K562 (cell line): ENCODE data around the gene SORT1. TPM values are rescaled to one million over a fixed set of nuclear protein-coding genes. Genes with fewer than 3 reads are reported as not detected.
A peak's percentile ranks its signal among the peaks of the same experiment; 100 is the strongest.

Experiments used
- ATAC-seq: fragments of 200-7000 bp; cut with Tn5 transposase; 3 replicates; pipeline ENCODE4 v1.9.1; 2020; ENCODE audit warnings: moderate library complexity
- BruUV-seq: library from RNA; stranded (reverse); fragments of 400-500 nt; replicated peaks from 2 replicates; lab custom pipeline; 2021; lab: Mats Ljungman, UMichigan
- CTCF ChIA-PET: fragments of 300-600 bp; formaldehyde crosslinking; extraction: SDS; loops from one replicate; lab custom pipeline; 2021; ENCODE audit warnings: low intra/inter-chr PET ratio; lab: Yijun Ruan, JAX
- POLR2A ChIA-PET: fragments of 300-600, 350-650 bp; sonication (Branson Sonifier 250); formaldehyde crosslinking; extraction: SDS; loops from one replicate; lab custom pipeline; 2021; ENCODE audit warnings: antibody characterized with exemption, inconsistent platforms; lab: Yijun Ruan, JAX
- DNase-seq, 4 experiments: peaks; one replicate each; pipeline versions ENCODE4 v3.0.0 to v3.0.0-alpha.2; 2011 to 2018; ENCODE audit warnings: low spot score in 3 of 4, mixed read lengths in 3 of 4; ENCODE audit errors: extremely low read depth in 1 of 4
- FAIRE-seq: peaks from 2 replicates; lab custom pipeline; 2011; peaks lifted over from hg19 to GRCh38; lab: Jason Lieb, UNC
- H2AFZ ChIP-seq: 2 replicates; pipeline ENCODE4 v1.6.0; 2011; ENCODE audit warnings: low read depth, low read length, control low read depth, inconsistent platforms
- H3K27ac ChIP-seq: fragments of 200-600 bp; 3 replicates; pipeline ENCODE4 v1.8.0; 2011; ENCODE audit warnings: low read depth, mild to moderate bottlenecking, control low read depth, inconsistent platforms, low read length, moderate library complexity, mixed read lengths; ENCODE audit errors: extremely low read depth
- H3K27me3 ChIP-seq, 2 experiments: fragments of 300-600 bp in 1 of 2; 2 replicates in 1 of 2; 3 replicates in 1 of 2; pipeline versions ENCODE4 v1.6.0 to v1.8.0; 2011; ENCODE audit warnings: inconsistent platforms in 2 of 2, low read length in 2 of 2, mild to moderate bottlenecking in 1 of 2, mixed read lengths in 1 of 2, moderate library complexity in 1 of 2; ENCODE audit not compliant: control insufficient read depth in 2 of 2, insufficient read depth in 2 of 2
- H3K36me3 ChIP-seq: fragments of 300-600 bp; 3 replicates; pipeline ENCODE4 v1.8.0; 2011; ENCODE audit warnings: mild to moderate bottlenecking, low read length, inconsistent platforms; ENCODE audit not compliant: control insufficient read depth, insufficient read depth
- H3K4me1 ChIP-seq, 2 experiments: fragments of 200-600 bp in 1 of 2; replicated peaks in 1 of 2; 2 replicates in 1 of 2; 3 replicates in 1 of 2; pipeline versions ENCODE4 v1.5.1 to v1.8.0; 2011; ENCODE audit warnings: inconsistent platforms in 2 of 2, low read length in 2 of 2, mild to moderate bottlenecking in 1 of 2, mixed read lengths in 1 of 2, moderate library complexity in 1 of 2; ENCODE audit not compliant: control insufficient read depth in 2 of 2, insufficient read depth in 2 of 2
- H3K4me2 ChIP-seq: 2 replicates; pipeline ENCODE4 v1.6.1; 2011; ENCODE audit warnings: low read length, control low read depth, inconsistent platforms, mixed read lengths; ENCODE audit not compliant: insufficient read depth
- H3K4me3 ChIP-seq: fragments of 200-600 bp; sonication (generic), shearing (Covaris generic); 2 replicates; pipeline ENCODE4 v1.5.1; 2016; ENCODE audit warnings: control low read depth, inconsistent platforms
- H3K79me2 ChIP-seq: fragments of 200-600 bp; 3 replicates; pipeline ENCODE4 v1.8.0; 2011; ENCODE audit warnings: low read length, inconsistent platforms; ENCODE audit not compliant: control insufficient read depth, insufficient read depth
- H3K9ac ChIP-seq, 2 experiments: 2 replicates each; pipeline versions ENCODE4 v1.6.0 to v1.6.1; 2011; ENCODE audit warnings: low read depth in 2 of 2, low read length in 2 of 2, control low read depth in 1 of 2, inconsistent platforms in 1 of 2, mild to moderate bottlenecking in 1 of 2, mixed read lengths in 1 of 2; ENCODE audit not compliant: insufficient read depth in 1 of 2
- H3K9me1 ChIP-seq: one replicate; pipeline ENCODE4 v1.6.0; 2011; ENCODE audit warnings: inconsistent platforms, mild to moderate bottlenecking, low read length, moderate library complexity; ENCODE audit not compliant: control insufficient read depth, insufficient read depth
- H3K9me3 ChIP-seq: replicated peaks from 2 replicates; pipeline ENCODE4 v1.5.1; 2011; ENCODE audit warnings: low read depth, low read length, inconsistent platforms; ENCODE audit not compliant: control insufficient read depth, insufficient read depth
- H4K20me1 ChIP-seq: replicated peaks from 2 replicates; pipeline ENCODE4 v1.6.1; 2011; ENCODE audit warnings: low read length, inconsistent platforms, mixed read lengths; ENCODE audit not compliant: control insufficient read depth, insufficient read depth
- ESRRA ChIP-seq: fragments of 450-650 bp; IDR thresholded peaks from 2 replicates; pipeline ENCODE4 v1.6.1; 2014; ENCODE audit warnings: low read depth, mild to moderate bottlenecking, moderate library complexity, borderline replicate concordance
- LCOR ChIP-seq: sonication (generic); formaldehyde crosslinking; IDR thresholded peaks from 2 replicates; pipeline ENCODE4 v1.8.0; 2022; ENCODE audit warnings: mild to moderate bottlenecking, missing genetic modification reagents
- NCOA4 ChIP-seq: fragments of 450-650 bp; IDR thresholded peaks from 2 replicates; pipeline ENCODE4 v1.6.1; 2018; ENCODE audit warnings: mild to moderate bottlenecking; ENCODE audit not compliant: partially characterized antibody
- NUFIP1 ChIP-seq: fragments of 450-650 bp; IDR thresholded peaks from 2 replicates; pipeline ENCODE4 v1.6.1; 2018; ENCODE audit not compliant: partially characterized antibody
- RNF2 ChIP-seq: sonication (generic); IDR thresholded peaks from 2 replicates; pipeline ENCODE4 v1.6.1; 2016
- SMAD1 ChIP-seq: fragments of 150-350 bp; IDR thresholded peaks from 2 replicates; pipeline ENCODE4 v1.6.1; 2014; ENCODE audit warnings: low read length, low read depth; ENCODE audit not compliant: partially characterized antibody
- SMARCA4 ChIP-seq: fragments of 450-650 bp; IDR thresholded peaks from 2 replicates; pipeline ENCODE4 v1.6.1; 2016
- SRSF7 ChIP-seq: fragments of 200-400 bp; formaldehyde crosslinking; optimal IDR thresholded peaks from 2 replicates; pipeline ENCODE3; 2017; ENCODE audit warnings: mild to moderate bottlenecking, low read depth, low read length
- TCF7L2 ChIP-seq: fragments of 150-350 bp; IDR thresholded peaks from 2 replicates; pipeline ENCODE4 v1.6.1; 2016; ENCODE audit warnings: low read depth, mild to moderate bottlenecking, low read length, moderate library complexity
- ZBTB5 ChIP-seq: fragments of 450-650 bp; IDR thresholded peaks from 2 replicates; pipeline ENCODE4 v1.6.1; 2017; ENCODE audit warnings: antibody characterized with exemption
- ZNF174 ChIP-seq: fragments of 250-450 bp; sonication (Bioruptor Pico); IDR thresholded peaks from 2 replicates; pipeline ENCODE4 v1.4.0; 2020; ENCODE audit warnings: mild to moderate bottlenecking
- ZNF395 ChIP-seq: fragments of 200-800 bp; sonication (Bioruptor generic); IDR thresholded peaks from 2 replicates; pipeline ENCODE4 v1.6.1; 2017; ENCODE audit warnings: missing genetic modification characterization, missing compliant biosample characterization
- WGBS: fragments of 100-300 bp; shearing (Covaris generic); methylation state at CpG from one replicate; pipeline ENCODE4 v1.1.6; 2016; ENCODE audit warnings: low coverage, mixed read lengths; ENCODE audit not compliant: insufficient coverage; ENCODE audit errors: missing lambda C conversion rate; 5-methylcytosine and 5-hydroxymethylcytosine counted together
- in situ Hi-C: fragments of 300-500 bp; cut with MboI; formaldehyde crosslinking; loops from 4 replicates; pipeline ENCODE4 v1.15.0; 2018; ENCODE audit warnings: inconsistent platforms, mixed read lengths
- intact Hi-C: fragments of 100-400 bp; cut with micrococcal nuclease; formaldehyde crosslinking; loops from 2 replicates; pipeline ENCODE4 v1.14.2; 2022
- polyA plus RNA-seq, 8 experiments: library from polyadenylated mRNA; depleted of rRNA in 4 of 8; stranded (reverse) in 5 of 8; unstranded in 3 of 8; fragments of >200 nt; fragmentation: Nextera tagmentation in 2 of 8; fragmentation: Illumina TruSeq in 1 of 8; extraction: Ambion mirVana in 2 of 8; extraction: Trizol in 1 of 8; gene quantifications; 2 replicates each; pipeline versions ENCODE4 v1.2.1 to v1.2.3, GENCODE V29; 2011 to 2014; ENCODE audit warnings: inconsistent platforms in 1 of 8, missing spikeins in 1 of 8
- total RNA-seq, 7 experiments: library from RNA; depleted of rRNA in 6 of 7; stranded (reverse); fragments of >200 nt in 6 of 7; fragmentation: Illumina TruSeq in 2 of 7; extraction: Trizol in 2 of 7; gene quantifications; 2 replicates each; pipeline versions ENCODE4 v1.2.1 to v1.2.3, GENCODE V29; 2011 to 2021; ENCODE audit warnings: low replicate concordance in 1 of 7
- TF ChIP-seq, protein P1 (sequence below): fragments of 250-450 bp; sonication (Bioruptor Pico); IDR thresholded peaks from 2 replicates; pipeline ENCODE4 v1.4.0; 2020; ENCODE audit warnings: mild to moderate bottlenecking
- TF ChIP-seq, protein P2 (sequence below), 2 experiments: fragments of 200-800 bp in 1 of 2; sonication (Bioruptor generic) in 1 of 2; sonication (generic) in 1 of 2; formaldehyde crosslinking in 1 of 2; IDR thresholded peaks in 1 of 2; conservative IDR thresholded peaks in 1 of 2; 2 replicates each; pipeline versions ENCODE4 v1.5.0 to v1.6.1; 2016 to 2020; ENCODE audit warnings: missing compliant biosample characterization in 1 of 2, missing genetic modification characterization in 1 of 2, missing genetic modification reagents in 1 of 2

The SORT1 gene
- total and polyA plus RNA-seq, 9 of the 15 experiments (the other 6 are each of a cell fraction or from before 2014, with no cell fraction given) = 27.4 to 112 (median 65.0) TPM

GRCh38 chr1:109370712-109371340 lies 26.9 kb downstream of the SORT1 start:
- 18% methylated on average over 7 of the region's 7 CpGs for WGBS
- DNase-seq (peak in 1 of 4 experiments; percentile 44), ATAC-seq (peak; percentile 17), FAIRE-seq (no peak)
- Histone ChIP-seq H3K4me1 (peaks cover 16 to 37% of the 10 kb centered on the region in 2 experiments), H4K20me1 (no peaks in the 10 kb centered on the region), H3K79me2 (peaks cover 72% of the 10 kb centered on the region), H3K27me3 (no peaks in the 10 kb centered on the region), H3K27ac (peak overlapping the region; percentile 21; the same call in 2 of the 3 replicates), H3K9me1 (no peaks in the 10 kb centered on the region), H3K4me3 (no peak overlapping the region), H2AFZ (no peak overlapping the region), H3K4me2 (peak overlapping the region; percentile 23; the same call in 1 of the 2 replicates), H3K36me3 (peaks cover 44% of the 10 kb centered on the region), H3K9ac (0 out of 4 replicates have a peak overlapping the region, but pooled peaks of 1 of the 2 experiments have one; percentile 4), H3K9me3 (no peaks in the 10 kb centered on the region)
- CTCF ChIA-PET = no interaction called here
- POLR2A ChIA-PET = interaction anchor here (0.9 to 2.4 kb wide), 6 partner anchors 8 to 66 kb away, joined by 3 to 10 read pairs (median 5); no protein-coding TSS in a partner anchor
- in situ Hi-C loops (no loop called here), intact Hi-C loops (no loop called here)
- BruUV-seq = no TSS peak
- TF ChIP-seq ZNF395 = peak; percentile 40; the same call in 1 of the 2 replicates
- no peak for TF ChIP-seq ZBTB5
- no peak for TF ChIP-seq SMAD1
- TF ChIP-seq, protein P1, sequence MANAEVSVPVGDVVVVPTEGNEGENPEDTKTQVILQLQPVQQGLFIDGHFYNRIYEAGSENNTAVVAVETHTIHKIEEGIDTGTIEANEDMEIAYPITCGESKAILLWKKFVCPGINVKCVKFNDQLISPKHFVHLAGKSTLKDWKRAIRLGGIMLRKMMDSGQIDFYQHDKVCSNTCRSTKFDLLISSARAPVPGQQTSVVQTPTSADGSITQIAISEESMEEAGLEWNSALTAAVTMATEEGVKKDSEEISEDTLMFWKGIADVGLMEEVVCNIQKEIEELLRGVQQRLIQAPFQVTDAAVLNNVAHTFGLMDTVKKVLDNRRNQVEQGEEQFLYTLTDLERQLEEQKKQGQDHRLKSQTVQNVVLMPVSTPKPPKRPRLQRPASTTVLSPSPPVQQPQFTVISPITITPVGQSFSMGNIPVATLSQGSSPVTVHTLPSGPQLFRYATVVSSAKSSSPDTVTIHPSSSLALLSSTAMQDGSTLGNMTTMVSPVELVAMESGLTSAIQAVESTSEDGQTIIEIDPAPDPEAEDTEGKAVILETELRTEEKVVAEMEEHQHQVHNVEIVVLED (CRISPR knock-in tag) = peak; percentile 28; the same call in 1 of the 2 replicates
- TF ChIP-seq TCF7L2 = no peak
- peak; percentile 72; the same call in 1 of the 2 replicates for TF ChIP-seq LCOR
- TF ChIP-seq RNF2 = peak; percentile 22; the same call in 1 of the 2 replicates
- no peak for TF ChIP-seq NUFIP1
- TF ChIP-seq, protein P2, sequence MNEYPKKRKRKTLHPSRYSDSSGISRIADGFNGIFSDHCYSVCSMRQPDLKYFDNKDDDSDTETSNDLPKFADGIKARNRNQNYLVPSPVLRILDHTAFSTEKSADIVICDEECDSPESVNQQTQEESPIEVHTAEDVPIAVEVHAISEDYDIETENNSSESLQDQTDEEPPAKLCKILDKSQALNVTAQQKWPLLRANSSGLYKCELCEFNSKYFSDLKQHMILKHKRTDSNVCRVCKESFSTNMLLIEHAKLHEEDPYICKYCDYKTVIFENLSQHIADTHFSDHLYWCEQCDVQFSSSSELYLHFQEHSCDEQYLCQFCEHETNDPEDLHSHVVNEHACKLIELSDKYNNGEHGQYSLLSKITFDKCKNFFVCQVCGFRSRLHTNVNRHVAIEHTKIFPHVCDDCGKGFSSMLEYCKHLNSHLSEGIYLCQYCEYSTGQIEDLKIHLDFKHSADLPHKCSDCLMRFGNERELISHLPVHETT (CRISPR knock-in tag; conservative IDR thresholded peaks at IDR 0.05 in 1 of 2, IDR thresholded peaks at IDR 0.05 in 1 of 2) = peak in 1 of 2 experiments; percentile 37; a peak in 1 of 4 replicates
- TF ChIP-seq ESRRA = peak; percentile 61; the same call in 1 of the 2 replicates
- TF ChIP-seq SRSF7 = no peak
- no peak for TF ChIP-seq NCOA4
- TF ChIP-seq SMARCA4 = peak; percentile 32; the same call in 1 of the 2 replicates
- no peak for TF ChIP-seq ZNF174 (CRISPR knock-in tag)
